Peyer's patch (tissue), 4 donors: ENCODE data around the gene B3GALNT2.

Experiments
- CTCF ChIP-seq, 6 experiments: fragments of 450-650 bp in 4 of 6; fragments of 200-600 bp in 2 of 6; sonication (generic) in 1 of 6; IDR thresholded peaks; one replicate each; pipeline ENCODE4 v1.5.1; 2017 to 2019; ENCODE audit warnings: antibody characterized with exemption in 6 of 6, mild to moderate bottlenecking in 3 of 6, moderate library complexity in 1 of 6
- POLR2A ChIP-seq, 2 donors: fragments of 450-650 bp; IDR thresholded peaks; one replicate each; pipeline ENCODE4 v1.5.1; 2017; ENCODE audit warnings: antibody characterized with exemption in 2 of 2, mild to moderate bottlenecking in 2 of 2, moderate library complexity in 2 of 2

GRCh38 chr1:235426143-235426542 is 78.1 kb downstream of the B3GALNT2 start:
- no peak for TF ChIP-seq POLR2A (IDR thresholded peaks at IDR 0.05)
- no peak for TF ChIP-seq CTCF (IDR thresholded peaks at IDR 0.05)
